ENCODE results near the gene PCDHGC4.
A peak's percentile ranks its signal among the peaks of the same experiment; 100 is the strongest.

Gene PCDHGC4

DNA sequence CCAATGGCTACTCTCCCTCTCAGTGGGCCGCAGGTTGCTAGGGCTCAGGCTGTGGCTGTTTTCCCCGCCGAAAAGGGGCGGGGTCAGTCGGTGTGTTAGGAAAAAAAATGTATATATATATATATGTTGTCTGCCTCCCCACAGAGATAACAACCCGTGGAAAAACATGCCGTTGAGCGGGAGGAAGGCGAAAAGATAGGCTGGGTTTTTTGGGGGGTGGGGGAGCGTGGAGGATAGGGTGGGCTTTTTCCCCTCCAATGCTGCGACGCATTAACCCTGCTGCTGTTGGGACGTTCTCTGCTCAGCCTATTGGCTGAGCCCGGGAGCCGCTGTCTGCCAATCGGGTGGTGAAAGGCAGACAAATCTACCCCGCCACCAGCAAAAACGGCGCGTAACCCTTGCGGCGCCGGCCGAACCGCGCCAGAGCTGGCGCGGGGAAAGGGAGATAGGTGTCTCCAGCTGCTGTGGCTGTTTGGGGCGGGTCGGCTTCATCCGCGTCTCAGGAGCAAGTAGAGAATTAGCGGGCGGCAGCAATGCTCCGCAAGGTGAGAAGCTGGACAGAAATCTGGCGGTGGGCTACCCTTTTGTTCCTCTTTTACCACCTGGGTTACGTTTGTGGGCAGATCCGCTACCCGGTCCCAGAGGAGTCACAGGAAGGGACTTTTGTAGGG is at the start of gene PCDHGC4:
PCDHGC4 (plus strand) TSS at position 390 of the 671 bp plus-strand sequence; CDS start at position 534, 144 bp downstream.
- no peak for DNase-seq (ENCODE audit: low read depth in 1 of 2, low spot score in 1 of 2)

DNA sequence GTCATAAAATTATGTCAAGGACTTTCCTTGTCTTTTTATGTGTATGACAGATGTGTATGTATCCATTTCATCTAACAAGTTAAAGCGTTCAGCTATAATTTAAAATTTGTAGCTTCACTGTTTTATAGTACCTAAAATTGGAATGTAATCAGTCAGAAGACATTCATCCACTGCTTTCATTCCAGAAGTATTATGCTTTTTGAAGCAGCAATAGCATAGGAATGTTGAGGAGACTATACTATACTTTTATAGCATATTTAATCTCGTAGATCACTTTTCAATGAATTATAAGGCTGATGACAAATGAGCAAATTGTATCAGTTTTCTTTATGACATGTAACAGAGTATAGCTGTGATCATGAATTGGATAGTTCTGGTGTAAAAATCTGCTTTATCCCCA is 47.6 kb upstream of the PCDHGC4 start:
- no peak for DNase-seq (ENCODE audit: low read depth in 1 of 2, low spot score in 1 of 2)

DNA sequence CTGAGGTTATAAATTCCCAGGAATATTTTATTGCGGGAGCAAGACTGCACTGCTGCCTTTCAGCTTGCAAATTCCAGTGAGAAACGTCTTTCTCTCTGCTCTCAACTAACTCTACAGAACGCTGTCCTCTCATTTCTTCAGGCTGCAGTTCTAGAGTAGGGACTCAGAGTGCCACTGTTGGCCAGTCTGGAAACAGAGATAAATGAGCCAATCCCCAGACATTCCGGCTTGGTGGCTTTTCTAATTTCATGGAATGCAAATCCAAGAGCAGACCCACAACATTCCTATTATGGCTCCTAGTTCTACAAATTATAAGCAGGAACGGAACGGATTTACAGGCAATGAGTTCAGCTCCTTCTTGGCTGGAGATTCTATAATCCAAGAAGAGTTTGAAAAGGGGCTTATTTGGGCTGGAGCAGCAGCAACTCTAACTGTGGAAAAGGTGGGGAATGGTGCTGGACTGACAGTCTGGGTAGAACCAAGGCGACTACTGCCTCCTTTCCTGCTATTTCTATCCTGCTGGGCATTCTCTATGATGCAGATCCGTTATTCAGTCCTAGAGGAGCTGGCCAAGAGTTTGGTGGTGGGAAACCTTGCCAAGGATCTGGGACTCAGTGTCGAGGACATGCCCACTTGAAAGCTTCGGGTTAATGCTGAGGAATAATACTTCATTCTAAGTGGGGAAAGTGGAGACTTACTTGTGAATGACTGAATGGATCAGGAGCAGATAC is 45.3 kb upstream of the PCDHGC4 start:
- no peak for DNase-seq (ENCODE audit: low read depth in 1 of 2, low spot score in 1 of 2)

DNA sequence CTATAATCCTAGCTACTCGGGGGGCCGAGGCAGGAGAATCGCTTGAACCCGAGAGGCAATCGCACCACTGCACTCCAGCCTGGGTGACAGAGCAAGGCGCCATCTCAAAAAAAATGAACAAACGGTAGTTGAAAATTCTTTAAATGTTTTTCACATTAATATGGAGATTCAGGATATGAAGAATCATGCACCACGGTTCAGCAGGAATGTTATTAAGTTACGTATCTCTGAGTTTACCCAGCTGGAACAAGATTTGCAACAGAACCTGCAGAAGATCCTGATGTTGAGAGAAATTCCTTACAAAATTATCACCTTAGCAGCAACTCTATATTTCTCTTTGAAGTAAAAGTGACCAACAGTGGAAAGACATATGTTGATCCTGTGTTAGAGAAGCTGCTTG is 44.5 kb upstream of the PCDHGC4 start:
- no peak for DNase-seq (ENCODE audit: low read depth in 1 of 2, low spot score in 1 of 2)

DNA sequence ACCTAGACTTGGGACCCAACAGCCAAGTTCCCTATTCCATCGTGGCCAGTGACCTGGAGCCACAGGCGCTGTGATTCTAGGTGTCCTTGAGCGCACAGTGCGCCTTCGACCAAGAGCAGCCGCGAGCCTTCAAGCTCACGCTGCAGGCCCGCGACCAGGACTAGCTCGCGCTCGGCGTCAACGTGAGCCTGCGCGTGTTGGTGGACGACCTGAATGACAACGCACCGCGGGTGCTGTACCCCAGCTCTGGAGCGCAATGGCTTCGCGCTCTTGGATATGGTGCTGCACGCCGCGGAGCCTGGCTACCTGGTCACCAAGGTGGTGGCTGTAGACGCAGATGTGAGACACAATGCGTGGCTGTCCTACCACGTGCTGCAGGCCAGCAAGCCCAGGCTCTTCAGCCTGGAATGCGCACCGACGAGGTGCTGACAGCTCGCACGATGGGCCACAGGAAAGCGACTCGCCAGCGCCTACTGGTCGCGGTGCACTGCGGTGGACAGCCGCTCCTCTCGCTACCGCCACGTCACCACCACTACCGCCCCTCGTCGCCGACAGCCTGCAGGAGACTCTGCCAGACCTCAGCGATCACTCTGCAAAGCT is 43.2 kb upstream of the PCDHGC4 start:
- DNase-seq (ENCODE audit: low read depth in 1 of 2, low spot score in 1 of 2) = no peak

DNA sequence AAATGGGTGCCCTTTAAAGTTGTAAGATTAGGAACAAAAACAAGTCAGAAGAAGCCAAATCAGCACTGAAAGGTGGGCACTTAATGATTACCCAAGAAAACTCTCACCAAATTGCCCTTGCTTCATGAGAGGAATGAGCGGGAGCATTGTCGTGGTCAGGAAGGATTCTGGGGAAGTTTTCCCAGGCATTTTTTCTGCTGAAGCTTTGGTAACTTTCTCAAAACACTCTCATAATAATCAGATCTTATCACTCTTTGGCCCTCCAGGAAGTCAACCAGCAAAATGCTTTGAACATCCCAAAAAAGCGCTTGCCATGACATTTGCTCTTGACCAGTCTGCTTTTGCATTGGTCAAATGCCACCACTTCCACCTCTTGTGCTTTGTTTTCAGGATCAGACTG is 19.5 kb upstream of the PCDHGC4 start:
- no peak for DNase-seq (ENCODE audit: low read depth in 1 of 2, low spot score in 1 of 2)

DNA sequence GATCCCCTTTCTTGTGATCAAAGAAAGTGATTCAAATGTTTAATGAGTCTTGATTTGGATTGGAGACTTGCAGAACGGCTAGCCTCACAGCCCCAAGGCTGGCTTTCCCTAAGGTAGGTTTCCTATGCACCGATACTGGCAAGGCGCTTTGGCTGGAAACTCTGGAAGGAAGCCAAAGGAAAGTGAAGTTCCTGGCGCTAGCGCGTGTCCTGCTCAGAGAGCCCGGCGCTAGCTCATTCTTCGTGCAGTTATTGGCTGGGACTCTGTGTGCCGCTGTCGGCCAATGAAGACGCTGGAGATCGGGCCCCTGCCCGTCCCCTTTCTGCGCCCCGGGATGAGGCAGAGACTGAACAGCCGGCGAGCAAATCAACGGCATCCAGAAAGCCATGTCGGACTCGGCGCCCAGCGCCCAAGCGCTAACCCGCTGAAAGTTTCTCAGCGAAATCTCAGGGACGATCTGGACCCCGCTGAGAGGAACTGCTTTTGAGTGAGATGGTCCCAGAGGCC is 9.2 kb upstream of the PCDHGC4 start, which contains the start of gene PCDHGC3:
PCDHGC3 (plus strand) TSS at position 342 of the 507 bp plus-strand sequence; CDS start at position 493, 151 bp downstream.
- DNase-seq (ENCODE audit: low read depth in 1 of 2, low spot score in 1 of 2) = peak in 1 of 2 donors; percentile 17

DNA sequence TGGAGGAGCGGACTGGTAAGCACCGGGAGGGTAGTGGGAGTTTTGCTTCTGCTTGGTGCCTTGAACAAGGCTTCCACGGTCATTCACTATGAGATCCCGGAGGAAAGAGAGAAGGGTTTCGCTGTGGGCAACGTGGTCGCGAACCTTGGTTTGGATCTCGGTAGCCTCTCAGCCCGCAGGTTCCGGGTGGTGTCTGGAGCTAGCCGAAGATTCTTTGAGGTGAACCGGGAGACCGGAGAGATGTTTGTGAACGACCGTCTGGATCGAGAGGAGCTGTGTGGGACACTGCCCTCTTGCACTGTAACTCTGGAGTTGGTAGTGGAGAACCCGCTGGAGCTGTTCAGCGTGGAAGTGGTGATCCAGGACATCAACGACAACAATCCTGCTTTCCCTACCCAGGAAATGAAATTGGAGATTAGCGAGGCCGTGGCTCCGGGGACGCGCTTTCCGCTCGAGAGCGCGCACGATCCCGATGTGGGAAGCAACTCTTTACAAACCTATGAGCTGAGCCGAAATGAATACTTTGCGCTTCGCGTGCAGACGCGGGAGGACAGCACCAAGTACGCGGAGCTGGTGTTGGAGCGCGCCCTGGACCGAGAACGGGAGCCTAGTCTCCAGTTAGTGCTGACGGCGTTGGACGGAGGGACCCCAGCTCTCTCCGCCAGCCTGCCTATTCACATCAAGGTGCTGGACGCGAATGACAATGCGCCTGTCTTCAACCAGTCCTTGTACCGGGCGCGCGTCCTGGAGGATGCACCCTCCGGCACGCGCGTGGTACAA is 8.5 kb upstream of the PCDHGC4 start:
- DNase-seq (ENCODE audit: low read depth in 1 of 2, low spot score in 1 of 2) = no peak

DNA sequence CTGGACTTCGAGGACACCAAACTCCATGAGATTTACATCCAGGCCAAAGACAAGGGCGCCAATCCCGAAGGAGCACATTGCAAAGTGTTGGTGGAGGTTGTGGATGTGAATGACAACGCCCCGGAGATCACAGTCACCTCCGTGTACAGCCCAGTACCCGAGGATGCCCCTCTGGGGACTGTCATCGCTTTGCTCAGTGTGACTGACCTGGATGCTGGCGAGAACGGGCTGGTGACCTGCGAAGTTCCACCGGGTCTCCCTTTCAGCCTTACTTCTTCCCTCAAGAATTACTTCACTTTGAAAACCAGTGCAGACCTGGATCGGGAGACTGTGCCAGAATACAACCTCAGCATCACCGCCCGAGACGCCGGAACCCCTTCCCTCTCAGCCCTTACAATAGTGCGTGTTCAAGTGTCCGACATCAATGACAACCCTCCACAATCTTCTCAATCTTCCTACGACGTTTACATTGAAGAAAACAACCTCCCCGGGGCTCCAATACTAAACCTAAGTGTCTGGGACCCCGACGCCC is 7.7 kb upstream of the PCDHGC4 start:
- no peak for DNase-seq (ENCODE audit: low read depth in 1 of 2, low spot score in 1 of 2)

DNA sequence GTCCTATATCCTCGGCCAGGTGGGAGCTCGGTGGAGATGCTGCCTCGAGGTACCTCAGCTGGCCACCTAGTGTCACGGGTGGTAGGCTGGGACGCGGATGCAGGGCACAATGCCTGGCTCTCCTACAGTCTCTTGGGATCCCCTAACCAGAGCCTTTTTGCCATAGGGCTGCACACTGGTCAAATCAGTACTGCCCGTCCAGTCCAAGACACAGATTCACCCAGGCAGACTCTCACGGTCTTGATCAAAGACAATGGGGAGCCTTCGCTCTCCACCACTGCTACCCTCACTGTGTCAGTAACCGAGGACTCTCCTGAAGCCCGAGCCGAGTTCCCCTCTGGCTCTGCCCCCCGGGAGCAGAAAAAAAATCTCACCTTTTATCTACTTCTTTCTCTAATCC is 7.0 kb upstream of the PCDHGC4 start:
- no peak for DNase-seq (ENCODE audit: low read depth in 1 of 2, low spot score in 1 of 2)

DNA sequence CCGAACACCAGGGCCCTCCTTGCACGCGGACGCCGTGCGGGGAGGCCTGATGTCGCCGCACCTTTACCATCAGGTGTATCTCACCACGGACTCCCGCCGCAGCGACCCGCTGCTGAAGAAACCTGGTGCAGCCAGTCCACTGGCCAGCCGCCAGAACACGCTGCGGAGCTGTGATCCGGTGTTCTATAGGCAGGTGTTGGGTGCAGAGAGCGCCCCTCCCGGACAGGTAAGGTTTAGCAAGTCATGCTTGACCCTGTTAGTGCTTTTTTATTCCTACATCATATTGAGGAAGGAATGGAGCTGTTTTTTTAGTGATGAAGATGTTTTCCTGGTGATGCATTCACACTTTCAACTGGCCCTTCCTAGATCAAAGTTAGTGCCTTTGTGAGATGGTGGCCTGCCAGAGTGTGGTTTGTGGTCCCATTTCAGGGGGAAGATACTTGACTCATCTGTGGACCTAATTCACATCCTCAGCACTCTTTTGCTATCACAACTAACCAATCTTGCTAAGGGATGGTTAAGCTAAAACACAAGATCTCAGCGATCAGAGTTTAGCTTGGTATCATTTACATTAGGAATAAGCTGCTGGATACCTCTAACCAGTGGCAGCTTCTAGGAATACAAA is 6.4 kb upstream of the PCDHGC4 start:
- no peak for DNase-seq (ENCODE audit: low read depth in 1 of 2, low spot score in 1 of 2)

DNA sequence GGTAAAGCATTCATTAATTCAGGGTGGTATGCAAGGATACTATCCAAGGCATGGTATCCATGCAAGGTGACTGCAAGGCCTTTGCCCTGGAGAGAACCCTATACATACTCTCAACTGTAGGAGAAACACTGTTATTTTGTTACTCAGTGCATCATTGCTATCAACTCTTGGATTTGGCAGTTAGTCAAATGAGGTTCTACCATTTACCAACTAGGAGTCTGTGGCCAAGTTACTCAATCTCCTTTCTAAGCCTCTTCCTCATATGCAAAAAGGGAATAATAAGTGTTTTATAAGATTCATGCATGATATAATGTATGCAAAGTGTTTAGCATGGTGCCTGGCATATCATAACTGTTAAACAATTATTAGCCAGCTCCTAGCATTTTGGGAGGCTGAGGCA is 5.1 kb upstream of the PCDHGC4 start:
- no peak for DNase-seq (ENCODE audit: low read depth in 1 of 2, low spot score in 1 of 2)

DNA sequence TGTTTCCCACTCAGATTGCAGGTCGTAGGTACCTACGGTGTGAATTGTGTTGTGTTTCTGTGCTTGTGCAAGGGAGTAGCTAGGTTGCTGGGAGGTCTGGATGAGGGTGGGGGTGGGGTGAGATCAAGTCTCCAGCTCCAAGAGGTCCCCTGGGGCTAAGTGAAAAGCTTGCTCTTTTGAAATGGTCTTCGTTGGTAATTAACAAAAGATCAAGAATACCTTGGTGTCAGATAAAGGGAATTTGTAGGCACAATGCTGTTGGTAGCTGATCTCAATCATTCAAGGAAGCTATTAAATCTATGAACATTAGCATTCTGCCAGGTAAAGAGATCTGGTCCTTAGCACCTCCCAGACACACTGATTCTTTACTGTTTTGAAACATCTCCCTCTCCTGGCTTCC is 928 bp upstream of the PCDHGC4 start:
- DNase-seq (ENCODE audit: low read depth in 1 of 2, low spot score in 1 of 2) = no peak

DNA sequence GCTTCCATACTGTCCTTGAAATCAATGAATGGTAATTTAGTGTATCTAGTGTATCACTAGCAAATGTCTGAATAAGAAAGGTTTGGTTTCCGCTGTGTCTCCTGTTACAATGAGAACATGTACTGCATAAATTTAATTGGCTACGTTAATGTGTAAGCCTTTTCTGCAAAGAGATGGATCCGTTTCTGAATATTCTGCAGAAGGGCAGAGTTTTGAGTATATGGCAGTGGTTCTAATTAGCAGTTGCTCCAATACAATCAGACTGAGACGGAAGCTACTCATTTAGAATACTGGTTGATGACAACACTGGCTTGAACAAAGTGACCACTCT is 555 bp upstream of the PCDHGC4 start:
- DNase-seq (ENCODE audit: low read depth in 1 of 2, low spot score in 1 of 2) = no peak

DNA sequence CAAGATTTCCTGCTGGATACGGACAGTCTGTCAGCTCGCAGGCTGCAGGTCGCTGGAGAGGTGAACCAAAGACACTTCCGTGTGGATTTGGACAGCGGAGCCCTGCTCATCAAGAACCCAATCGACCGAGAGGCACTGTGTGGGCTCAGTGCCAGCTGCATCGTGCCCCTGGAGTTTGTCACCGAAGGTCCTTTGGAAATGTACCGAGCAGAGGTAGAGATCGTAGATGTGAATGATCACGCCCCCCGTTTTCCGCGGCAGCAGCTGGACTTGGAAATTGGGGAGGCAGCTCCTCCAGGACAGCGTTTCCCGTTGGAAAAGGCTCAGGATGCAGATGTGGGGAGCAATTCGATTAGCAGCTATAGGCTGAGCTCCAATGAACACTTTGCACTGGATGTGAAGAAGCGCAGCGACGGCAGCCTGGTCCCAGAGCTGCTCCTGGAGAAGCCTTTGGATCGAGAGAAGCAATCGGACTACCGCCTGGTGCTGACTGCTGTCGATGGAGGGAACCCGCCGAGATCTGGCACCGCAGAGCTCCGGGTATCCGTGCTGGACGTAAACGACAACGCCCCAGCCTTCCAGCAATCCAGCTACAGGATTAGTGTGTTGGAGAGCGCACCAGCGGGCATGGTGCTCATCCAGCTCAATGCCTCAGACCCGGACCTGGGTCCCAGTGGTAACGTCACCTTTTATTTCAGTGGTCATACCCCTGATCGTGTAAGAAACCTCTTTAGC is 658 bp downstream of the PCDHGC4 start:
- no peak for DNase-seq (ENCODE audit: low read depth in 1 of 2, low spot score in 1 of 2)

DNA sequence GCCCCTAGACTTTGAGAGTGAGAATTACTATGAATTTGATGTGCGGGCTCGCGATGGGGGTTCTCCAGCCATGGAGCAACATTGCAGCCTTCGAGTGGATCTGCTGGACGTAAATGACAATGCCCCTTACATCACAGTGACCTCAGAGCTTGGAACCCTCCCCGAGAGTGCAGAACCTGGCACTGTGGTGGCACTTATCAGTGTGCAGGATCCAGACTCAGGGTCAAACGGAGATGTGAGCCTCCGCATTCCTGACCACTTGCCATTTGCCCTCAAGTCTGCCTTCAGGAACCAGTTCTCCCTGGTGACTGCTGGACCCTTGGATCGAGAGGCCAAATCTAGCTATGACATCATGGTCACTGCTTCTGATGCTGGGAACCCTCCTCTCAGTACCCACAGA is 1.3 kb downstream of the PCDHGC4 start:
- DNase-seq (ENCODE audit: low read depth in 1 of 2, low spot score in 1 of 2) = no peak

DNA sequence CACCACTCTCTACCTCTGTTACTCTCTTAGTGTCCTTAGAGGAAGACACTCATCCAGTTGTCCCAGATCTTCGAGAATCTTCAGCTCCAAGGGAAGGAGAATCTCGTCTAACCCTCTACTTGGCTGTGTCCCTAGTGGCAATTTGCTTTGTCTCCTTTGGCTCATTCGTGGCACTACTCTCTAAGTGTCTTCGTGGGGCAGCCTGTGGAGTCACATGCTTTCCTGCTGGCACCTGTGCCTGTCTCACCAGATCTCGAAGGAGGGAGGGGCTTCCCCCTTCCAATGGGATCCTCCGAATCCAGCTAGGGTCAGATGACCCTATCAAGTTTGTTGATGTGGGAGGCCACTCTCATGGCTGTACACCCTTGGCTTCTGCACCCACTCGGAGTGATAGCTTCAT is 2.3 kb downstream of the PCDHGC4 start:
- no peak for DNase-seq (ENCODE audit: low read depth in 1 of 2, low spot score in 1 of 2)

DNA sequence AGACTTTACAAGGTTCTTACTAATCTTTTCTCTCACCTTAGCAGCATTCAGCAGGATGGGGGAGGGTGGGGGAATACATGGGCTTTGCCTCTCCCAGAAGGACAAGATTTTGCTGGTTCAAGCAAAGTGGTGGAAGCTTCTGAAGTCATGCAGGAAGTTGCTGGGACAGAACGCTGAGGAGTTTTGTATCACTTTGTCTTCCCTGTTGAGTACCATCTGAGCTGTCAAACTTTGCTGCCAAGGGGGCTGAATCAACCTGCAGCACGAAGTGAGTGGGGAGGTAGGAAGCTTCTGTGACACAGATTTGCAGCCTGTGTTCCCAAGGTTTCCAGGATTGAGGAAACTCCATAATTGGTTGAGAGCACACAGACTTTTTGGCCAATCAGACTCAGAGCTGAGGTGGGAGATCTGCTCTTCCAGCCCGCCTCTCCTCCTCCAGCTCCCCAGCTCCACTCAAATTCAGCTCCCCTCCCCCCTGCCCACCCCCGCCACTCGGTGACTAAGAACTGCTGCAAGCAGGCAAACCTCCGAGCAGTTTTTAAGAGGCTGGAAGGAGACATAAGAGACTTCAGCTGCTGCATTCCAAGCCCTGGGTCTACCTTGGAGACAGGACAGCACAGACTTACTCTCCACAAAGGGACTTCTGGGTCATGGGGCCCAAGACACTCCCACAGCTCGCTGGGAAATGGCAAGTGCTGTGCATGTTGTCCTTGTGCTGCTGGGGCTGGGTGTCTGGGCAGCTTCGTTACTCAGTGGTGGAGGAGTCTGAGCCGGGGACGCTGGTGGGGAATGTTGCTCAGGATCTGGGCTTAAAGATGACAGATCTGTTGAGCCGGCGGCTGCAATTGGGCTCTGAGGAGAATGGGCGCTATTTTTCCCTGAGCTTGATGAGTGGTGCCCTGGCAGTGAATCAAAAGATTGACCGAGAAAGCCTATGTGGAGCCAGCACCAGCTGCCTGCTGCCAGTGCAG is 4.0 kb downstream of the PCDHGC4 start, which contains the start of gene PCDHGC5:
PCDHGC5 (plus strand) TSS at position 491 of the 971 bp plus-strand sequence; CDS start at position 651, 160 bp downstream.
- DNase-seq (ENCODE audit: low read depth in 1 of 2, low spot score in 1 of 2) = no peak

DNA sequence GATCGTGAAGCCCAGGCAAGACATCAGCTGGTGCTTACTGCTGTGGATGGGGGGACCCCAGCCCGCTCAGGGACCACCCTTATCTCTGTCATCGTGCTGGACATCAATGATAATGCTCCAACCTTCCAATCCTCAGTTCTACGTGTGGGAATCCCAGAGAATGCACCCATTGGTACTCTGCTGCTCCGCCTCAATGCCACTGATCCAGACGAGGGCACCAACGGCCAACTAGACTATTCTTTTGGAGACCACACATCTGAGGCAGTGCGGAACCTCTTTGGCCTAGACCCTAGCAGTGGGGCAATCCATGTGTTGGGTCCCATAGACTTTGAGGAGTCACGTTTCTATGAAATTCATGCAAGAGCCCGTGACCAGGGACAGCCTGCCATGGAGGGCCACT is 5.0 kb downstream of the PCDHGC4 start:
- DNase-seq (ENCODE audit: low read depth in 1 of 2, low spot score in 1 of 2) = no peak

All from activated T-helper 1 cell treated with anti-CD3 and anti-CD28 coated beads, Interleukin-2, amount 50 U/mL, for 16 hours (primary cell).